ENCODE data around the gene DBNDD2.

The DBNDD2 gene

GRCh38 chr20:45407067-45407745 is 883 bp upstream of the DBNDD2 start:
- peaks cover 17% of the 10 kb centered on the region for H3K4me1 ChIP-seq (ENCODE audit: control insufficient read depth, insufficient read depth, low read length)
- H3K4me3 ChIP-seq (ENCODE audit: low read length): peak overlapping the region; percentile 84
- peak overlapping the region; percentile 66 for H3K9ac ChIP-seq (ENCODE audit: low read depth, low read length)
- H3K36me3 ChIP-seq (ENCODE audit: insufficient read depth, low read length): no peaks in the 10 kb centered on the region
- no peaks in the 10 kb centered on the region for H3K9me3 ChIP-seq (replicated peaks; ENCODE audit: low read length)
- peak overlapping the region; percentile 100 for H3K4me2 ChIP-seq (ENCODE audit: low read length)
- peaks cover 18% of the 10 kb centered on the region for H3K27me3 ChIP-seq (ENCODE audit: control insufficient read depth, insufficient read depth, low read length)

DNA sequence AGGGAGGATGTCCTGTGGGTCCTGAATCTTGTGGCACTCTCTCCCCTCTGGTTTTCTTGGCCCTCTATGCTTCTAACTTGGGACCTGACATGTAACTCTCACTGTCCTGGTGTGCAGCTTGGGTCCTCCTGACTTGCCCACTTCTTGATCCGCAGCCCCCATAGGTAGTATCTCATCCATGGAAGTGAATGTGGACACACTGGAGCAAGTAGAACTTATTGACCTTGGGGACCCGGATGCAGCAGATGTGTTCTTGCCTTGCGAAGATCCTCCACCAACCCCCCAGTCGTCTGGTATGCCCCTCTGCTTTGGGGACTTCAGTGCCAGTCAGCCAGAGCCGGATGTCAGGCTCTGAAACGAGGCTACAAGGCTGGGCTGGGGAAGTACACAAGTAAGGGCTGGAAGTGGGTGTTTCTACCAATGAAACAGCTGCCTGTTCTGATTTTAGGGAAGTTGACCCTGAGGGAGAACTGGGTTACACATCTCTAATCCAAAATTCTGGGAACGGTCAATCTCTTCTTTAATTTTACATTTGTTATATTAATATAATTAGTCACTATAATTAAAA is 641 bp downstream of the DBNDD2 start:
- H3K4me3 ChIP-seq (ENCODE audit: low read length): no peak overlapping the region
- peaks cover 18% of the 10 kb centered on the region for H3K27me3 ChIP-seq (ENCODE audit: control insufficient read depth, insufficient read depth, low read length)
- no peak overlapping the region for H3K4me2 ChIP-seq (ENCODE audit: low read length)
- no peaks in the 10 kb centered on the region for H3K36me3 ChIP-seq (ENCODE audit: insufficient read depth, low read length)
- no peak overlapping the region for H3K9ac ChIP-seq (ENCODE audit: low read depth, low read length)
- peaks cover 17% of the 10 kb centered on the region for H3K4me1 ChIP-seq (ENCODE audit: control insufficient read depth, insufficient read depth, low read length)
- no peaks in the 10 kb centered on the region for H3K9me3 ChIP-seq (replicated peaks; ENCODE audit: low read length)

DNA sequence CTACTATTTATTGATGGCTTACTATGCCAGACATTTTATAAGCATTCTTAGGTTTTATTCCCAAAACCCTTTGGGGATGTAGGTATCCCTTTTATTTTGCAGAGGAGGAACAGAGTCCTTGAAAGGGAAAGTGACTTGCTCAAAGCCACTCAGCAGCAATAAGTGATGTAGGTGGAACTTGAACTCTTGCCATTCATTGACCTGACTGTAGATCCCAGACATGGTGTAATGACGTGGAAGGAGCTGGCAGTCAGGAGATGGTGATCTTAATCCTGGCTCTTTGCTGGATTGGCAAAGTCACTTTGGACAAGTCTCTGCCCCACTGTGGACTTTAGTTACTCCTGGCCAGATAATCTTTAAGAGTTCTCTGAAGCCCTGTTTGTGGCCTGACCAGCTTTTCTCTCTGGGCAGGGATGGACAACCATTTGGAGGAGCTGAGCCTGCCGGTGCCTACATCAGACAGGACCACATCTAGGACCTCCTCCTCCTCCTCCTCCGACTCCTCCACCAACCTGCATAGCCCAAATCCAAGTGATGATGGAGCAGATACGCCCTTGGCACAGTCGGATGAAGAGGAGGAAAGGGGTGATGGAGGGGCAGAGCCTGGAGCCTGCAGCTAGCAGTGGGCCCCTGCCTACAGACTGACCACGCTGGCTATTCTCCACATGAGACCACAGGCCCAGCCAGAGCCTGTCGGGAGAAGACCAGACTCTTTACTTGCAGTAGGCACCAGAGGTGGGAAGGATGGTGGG is 1.6 kb downstream of the DBNDD2 start:
- H3K4me2 ChIP-seq (ENCODE audit: low read length): no peak overlapping the region
- peaks cover 17% of the 10 kb centered on the region for H3K4me1 ChIP-seq (ENCODE audit: control insufficient read depth, insufficient read depth, low read length)
- H3K4me3 ChIP-seq (ENCODE audit: low read length): no peak overlapping the region
- H3K9ac ChIP-seq (ENCODE audit: low read depth, low read length): no peak overlapping the region
- H3K27me3 ChIP-seq (ENCODE audit: control insufficient read depth, insufficient read depth, low read length): peaks cover 12% of the 10 kb centered on the region
- no peaks in the 10 kb centered on the region for H3K9me3 ChIP-seq (replicated peaks; ENCODE audit: low read length)
- no peaks in the 10 kb centered on the region for H3K36me3 ChIP-seq (ENCODE audit: insufficient read depth, low read length)

DNA sequence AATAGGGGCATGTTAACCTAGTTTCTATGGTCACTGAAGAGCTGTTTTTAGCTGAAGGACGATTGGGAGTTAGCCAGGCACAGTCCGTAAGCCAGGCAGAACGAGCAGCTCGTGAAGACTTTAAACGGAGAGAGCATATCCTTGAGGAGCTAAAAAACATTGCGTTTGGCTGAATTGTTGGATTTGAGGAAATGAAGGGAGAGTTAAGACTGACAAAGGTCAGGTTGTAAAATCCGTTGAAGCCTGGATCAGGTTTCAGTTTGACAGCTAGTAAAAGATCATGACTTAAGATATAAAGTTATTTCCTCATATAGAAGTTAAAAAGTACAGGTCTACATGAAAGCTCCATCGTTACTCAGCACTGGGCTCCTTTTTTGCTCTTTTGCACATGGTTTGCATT is 2.8 kb downstream of the DBNDD2 start:
- no peaks in the 10 kb centered on the region for H3K36me3 ChIP-seq (ENCODE audit: insufficient read depth, low read length)
- H3K4me1 ChIP-seq (ENCODE audit: control insufficient read depth, insufficient read depth, low read length): peaks cover 18% of the 10 kb centered on the region
- H3K9me3 ChIP-seq (replicated peaks; ENCODE audit: low read length): no peaks in the 10 kb centered on the region
- H3K4me3 ChIP-seq (ENCODE audit: low read length): no peak overlapping the region
- H3K9ac ChIP-seq (ENCODE audit: low read depth, low read length): no peak overlapping the region
- peaks cover 4% of the 10 kb centered on the region for H3K27me3 ChIP-seq (ENCODE audit: control insufficient read depth, insufficient read depth, low read length)
- H3K4me2 ChIP-seq (ENCODE audit: low read length): no peak overlapping the region

DNA sequence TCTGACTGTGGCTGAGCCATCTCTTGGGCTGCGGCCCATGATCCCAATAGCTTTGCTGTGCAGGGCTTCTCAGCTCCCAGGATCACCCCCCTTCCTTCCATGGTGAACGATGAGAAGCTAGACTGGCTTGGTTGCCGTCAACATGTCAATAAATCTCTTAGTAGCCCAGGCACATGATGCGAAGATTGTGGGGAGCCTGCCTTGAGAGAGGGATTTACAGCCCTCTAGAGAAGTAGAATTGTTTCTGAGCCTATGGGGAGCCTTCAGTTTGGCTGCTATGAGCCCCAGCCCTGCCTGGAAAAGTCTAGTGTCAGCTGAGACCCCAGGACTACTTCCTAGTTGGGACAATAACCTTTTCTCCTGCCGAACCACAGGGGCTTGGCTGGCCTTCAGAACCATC is 4.6 kb downstream of the DBNDD2 start:
- Histone ChIP-seq H3K4me3 (ENCODE audit: low read length) (no peak overlapping the region), H3K27me3 (ENCODE audit: control insufficient read depth, insufficient read depth, low read length) (no peaks in the 10 kb centered on the region), H3K4me1 (ENCODE audit: control insufficient read depth, insufficient read depth, low read length) (peaks cover 15% of the 10 kb centered on the region), H3K4me2 (ENCODE audit: low read length) (no peak overlapping the region), H3K36me3 (ENCODE audit: insufficient read depth, low read length) (no peaks in the 10 kb centered on the region), H3K9me3 (replicated peaks; ENCODE audit: low read length) (no peaks in the 10 kb centered on the region), H3K9ac (ENCODE audit: low read depth, low read length) (no peak overlapping the region)

- H3K4me1 ChIP-seq (ENCODE audit: control insufficient read depth, insufficient read depth, low read length): peaks cover 18% of the 10 kb centered on the region
- H3K27me3 ChIP-seq (ENCODE audit: control insufficient read depth, insufficient read depth, low read length): no peaks in the 10 kb centered on the region
- peaks cover 4% of the 10 kb centered on the region for H3K36me3 ChIP-seq (ENCODE audit: insufficient read depth, low read length)
- H3K4me3 ChIP-seq (ENCODE audit: low read length): no peak overlapping the region
- H3K9ac ChIP-seq (ENCODE audit: low read depth, low read length): no peak overlapping the region
- H3K4me2 ChIP-seq (ENCODE audit: low read length): no peak overlapping the region
- H3K9me3 ChIP-seq (replicated peaks; ENCODE audit: low read length): no peaks in the 10 kb centered on the region
Observed at GRCh38 chr20:45413479-45413878, 5.4 kb downstream of the DBNDD2 start.

GRCh38 chr20:45415822-45416637 is 7.9 kb downstream of the DBNDD2 start, which contains the start of gene PIGT:
TSS of gene PIGT (plus strand) at chr20:45416141. CDS start at chr20:45416157, 16 bp downstream.
- Histone ChIP-seq H3K36me3 (ENCODE audit: insufficient read depth, low read length) (peaks cover 17% of the 10 kb centered on the region), H3K27me3 (ENCODE audit: control insufficient read depth, insufficient read depth, low read length) (no peaks in the 10 kb centered on the region), H3K9me3 (replicated peaks; ENCODE audit: low read length) (no peaks in the 10 kb centered on the region), H3K4me3 (ENCODE audit: low read length) (peak within 1 kb of the TSS; percentile 93), H3K9ac (ENCODE audit: low read depth, low read length) (peak within 1 kb of the TSS; percentile 93), H3K4me1 (ENCODE audit: control insufficient read depth, insufficient read depth, low read length) (peaks cover 34% of the 10 kb centered on the region), H3K4me2 (ENCODE audit: low read length) (peak within 1 kb of the TSS; percentile 88)

DNA sequence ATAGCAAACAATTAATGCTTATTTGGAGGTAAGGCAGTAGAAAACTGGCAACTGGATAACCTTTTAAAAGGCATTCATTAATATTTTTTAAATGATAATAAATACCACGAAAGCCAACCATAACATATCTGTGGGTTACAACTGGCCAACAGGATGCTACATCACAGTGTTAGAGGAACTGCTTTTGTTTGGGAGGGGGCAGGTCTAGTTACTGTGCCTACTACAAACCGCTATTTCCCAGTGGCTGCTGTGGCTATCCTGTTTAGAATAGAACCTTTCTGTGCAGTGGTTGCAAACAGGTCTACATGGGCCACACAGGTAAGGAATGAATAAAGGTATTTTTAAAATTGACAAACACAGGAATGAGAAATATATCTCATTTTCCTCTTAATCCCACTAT is 8.8 kb downstream of the DBNDD2 start:
- peak overlapping the region; percentile 93 for H3K4me3 ChIP-seq (ENCODE audit: low read length)
- H3K36me3 ChIP-seq (ENCODE audit: insufficient read depth, low read length): peaks cover 24% of the 10 kb centered on the region
- no peaks in the 10 kb centered on the region for H3K27me3 ChIP-seq (ENCODE audit: control insufficient read depth, insufficient read depth, low read length)
- H3K9ac ChIP-seq (ENCODE audit: low read depth, low read length): peak overlapping the region; percentile 93
- peaks cover 34% of the 10 kb centered on the region for H3K4me1 ChIP-seq (ENCODE audit: control insufficient read depth, insufficient read depth, low read length)
- H3K4me2 ChIP-seq (ENCODE audit: low read length): peak overlapping the region; percentile 88
- no peaks in the 10 kb centered on the region for H3K9me3 ChIP-seq (replicated peaks; ENCODE audit: low read length)

- H3K36me3 ChIP-seq (ENCODE audit: insufficient read depth, low read length): peaks cover 32% of the 10 kb centered on the region
- H3K27me3 ChIP-seq (ENCODE audit: control insufficient read depth, insufficient read depth, low read length): no peaks in the 10 kb centered on the region
- no peaks in the 10 kb centered on the region for H3K9me3 ChIP-seq (replicated peaks; ENCODE audit: low read length)
- H3K4me1 ChIP-seq (ENCODE audit: control insufficient read depth, insufficient read depth, low read length): peaks cover 34% of the 10 kb centered on the region
- peak overlapping the region; percentile 17 for H3K4me3 ChIP-seq (ENCODE audit: low read length)
- peak overlapping the region; percentile 64 for H3K9ac ChIP-seq (ENCODE audit: low read depth, low read length)
- peak overlapping the region; percentile 56 for H3K4me2 ChIP-seq (ENCODE audit: low read length)
Observed at GRCh38 chr20:45419188-45420091, 11.4 kb downstream of the DBNDD2 start.

DNA sequence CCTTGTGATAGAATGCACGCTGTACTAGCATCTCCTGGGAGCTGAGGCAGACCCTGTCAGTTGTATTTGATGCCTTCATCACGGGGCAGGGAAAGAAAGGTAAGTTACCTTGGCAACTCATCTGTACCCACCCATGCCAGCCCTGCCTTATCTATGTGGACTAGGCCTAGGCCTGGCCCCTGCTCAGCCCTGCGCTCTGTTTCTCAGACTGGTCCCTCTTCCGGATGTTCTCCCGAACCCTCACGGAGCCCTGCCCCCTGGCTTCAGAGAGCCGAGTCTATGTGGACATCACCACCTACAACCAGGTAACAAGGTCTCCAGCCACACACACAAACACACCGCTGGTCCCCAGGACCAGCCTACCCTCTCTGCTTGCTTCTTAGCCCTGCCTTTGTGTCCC is 12.0 kb downstream of the DBNDD2 start:
- Histone ChIP-seq H3K9ac (ENCODE audit: low read depth, low read length) (peak overlapping the region; percentile 12), H3K27me3 (ENCODE audit: control insufficient read depth, insufficient read depth, low read length) (no peaks in the 10 kb centered on the region), H3K4me1 (ENCODE audit: control insufficient read depth, insufficient read depth, low read length) (peaks cover 33% of the 10 kb centered on the region), H3K9me3 (replicated peaks; ENCODE audit: low read length) (no peaks in the 10 kb centered on the region), H3K4me3 (ENCODE audit: low read length) (no peak overlapping the region), H3K4me2 (ENCODE audit: low read length) (peak overlapping the region; percentile 23), H3K36me3 (ENCODE audit: insufficient read depth, low read length) (peaks cover 37% of the 10 kb centered on the region)
